ENCODE data around the gene NAV2.

GRCh38 chr11:19989191-19989590, 276.6 kb downstream of the NAV2 start:
- no peak for TF ChIP-seq CTCF (IDR thresholded peaks at IDR 0.05; ENCODE audit: low read length)
- TF ChIP-seq EZH2phosphoT487 (IDR thresholded peaks at IDR 0.05; ENCODE audit: low read length): no peak
